Chondrocyte (in vitro differentiated cells): ENCODE measurements around the gene GPSM1. TPM values are rescaled to one million over a fixed set of nuclear protein-coding genes. Genes with fewer than 3 reads are reported as not detected.

Experiments used
- DNase-seq: peaks from one replicate; pipeline ENCODE4 v3.0.0; 2021; ENCODE audit warnings: mixed read lengths, low spot score
- H3K27ac Mint-ChIP-seq: one replicate; pipeline ENCODE4 v1.8.0; 2021; ENCODE audit warnings: mild to moderate bottlenecking, moderate library complexity, mixed read lengths; ENCODE audit not compliant: unreplicated experiment
- H3K27me3 Mint-ChIP-seq: 2 replicates; pipeline ENCODE4 v1.8.0; 2021; ENCODE audit warnings: low read depth, mixed read lengths
- H3K36me3 Mint-ChIP-seq: 2 replicates; pipeline ENCODE4 v1.8.0; 2021; ENCODE audit warnings: low read depth, mixed read lengths
- H3K4me1 Mint-ChIP-seq: 2 replicates; pipeline ENCODE4 v1.8.0; 2021; ENCODE audit warnings: low read depth, mild to moderate bottlenecking, mixed read lengths
- H3K4me3 Mint-ChIP-seq: one replicate; pipeline ENCODE4 v1.8.0; 2021; ENCODE audit warnings: mild to moderate bottlenecking, moderate library complexity, mixed read lengths; ENCODE audit not compliant: unreplicated experiment
- H3K9me3 Mint-ChIP-seq: 2 replicates; pipeline ENCODE4 v1.8.0; 2021; ENCODE audit warnings: low read depth, mixed read lengths
- total RNA-seq: library from RNA; stranded (reverse); gene quantifications from 3 replicates; pipeline ENCODE4 v1.2.1, GENCODE V29; 2021
- TF ChIP-seq, protein P1 (sequence below): fragments of 200-600 bp; sonication (generic); IDR thresholded peaks from 2 replicates; pipeline ENCODE4 v1.5.0; 2021; ENCODE audit warnings: antibody characterized with exemption, mild to moderate bottlenecking, moderate library complexity

The GPSM1 gene
- total RNA-seq, 1 donor from 2014 or later = 40.0 TPM

DNA sequence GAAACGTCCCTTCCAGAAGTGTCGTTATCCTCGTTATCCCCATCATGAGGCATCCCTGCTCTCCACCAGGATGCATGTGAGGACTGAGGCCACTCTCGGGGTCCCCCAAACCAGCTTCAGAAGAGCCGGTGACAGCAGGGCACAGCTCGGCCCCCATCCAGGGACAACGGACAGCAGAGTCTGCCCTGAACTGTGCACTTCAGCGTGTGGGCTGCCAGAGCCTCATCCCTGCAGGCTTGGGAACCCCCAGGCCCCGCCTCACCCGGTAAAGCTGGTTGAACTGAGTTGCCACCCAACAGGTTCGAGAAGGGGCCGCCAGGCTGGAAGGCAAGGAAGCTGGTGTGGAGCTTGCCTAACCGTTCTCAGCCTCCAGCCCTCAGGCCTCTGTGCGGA lies 46.8 kb downstream of the GPSM1 start:
- Mint-ChIP-seq H3K9me3 (no peaks in the 10 kb centered on the region), H3K4me3 (no peak overlapping the region), H3K27ac (no peak overlapping the region), H3K36me3 (no peaks in the 10 kb centered on the region), H3K4me1 (peaks cover 14% of the 10 kb centered on the region), H3K27me3 (no peaks in the 10 kb centered on the region)
- TF ChIP-seq, protein P1, sequence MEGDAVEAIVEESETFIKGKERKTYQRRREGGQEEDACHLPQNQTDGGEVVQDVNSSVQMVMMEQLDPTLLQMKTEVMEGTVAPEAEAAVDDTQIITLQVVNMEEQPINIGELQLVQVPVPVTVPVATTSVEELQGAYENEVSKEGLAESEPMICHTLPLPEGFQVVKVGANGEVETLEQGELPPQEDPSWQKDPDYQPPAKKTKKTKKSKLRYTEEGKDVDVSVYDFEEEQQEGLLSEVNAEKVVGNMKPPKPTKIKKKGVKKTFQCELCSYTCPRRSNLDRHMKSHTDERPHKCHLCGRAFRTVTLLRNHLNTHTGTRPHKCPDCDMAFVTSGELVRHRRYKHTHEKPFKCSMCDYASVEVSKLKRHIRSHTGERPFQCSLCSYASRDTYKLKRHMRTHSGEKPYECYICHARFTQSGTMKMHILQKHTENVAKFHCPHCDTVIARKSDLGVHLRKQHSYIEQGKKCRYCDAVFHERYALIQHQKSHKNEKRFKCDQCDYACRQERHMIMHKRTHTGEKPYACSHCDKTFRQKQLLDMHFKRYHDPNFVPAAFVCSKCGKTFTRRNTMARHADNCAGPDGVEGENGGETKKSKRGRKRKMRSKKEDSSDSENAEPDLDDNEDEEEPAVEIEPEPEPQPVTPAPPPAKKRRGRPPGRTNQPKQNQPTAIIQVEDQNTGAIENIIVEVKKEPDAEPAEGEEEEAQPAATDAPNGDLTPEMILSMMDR = no peak
- no peak for DNase-seq

DNA sequence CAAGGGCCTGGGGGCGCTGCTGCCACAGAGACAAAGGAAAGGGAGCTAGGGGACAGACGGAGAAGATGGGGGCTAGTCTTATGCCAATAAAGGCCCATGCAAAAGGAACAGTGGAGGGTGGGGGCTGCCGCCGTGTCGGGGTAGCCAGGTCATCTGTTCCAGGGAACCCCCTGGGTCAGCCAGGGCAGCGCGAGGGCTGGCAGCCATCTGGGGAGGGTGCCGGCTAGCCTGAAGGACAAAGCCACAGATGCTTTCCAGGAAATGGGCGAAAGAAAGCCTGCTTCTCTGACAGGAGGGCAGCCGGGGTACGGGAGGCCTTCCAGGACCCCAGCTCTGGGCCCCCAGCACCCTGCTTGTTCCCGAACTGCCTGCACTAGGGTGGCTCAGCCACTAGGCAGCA lies 47.8 kb downstream of the GPSM1 start:
- TF ChIP-seq, protein P1 = no peak
- Mint-ChIP-seq H3K4me3 (no peak overlapping the region), H3K36me3 (no peaks in the 10 kb centered on the region), H3K27ac (no peak overlapping the region), H3K9me3 (no peaks in the 10 kb centered on the region), H3K27me3 (no peaks in the 10 kb centered on the region), H3K4me1 (peaks cover 14% of the 10 kb centered on the region)
- DNase-seq = no peak

DNA sequence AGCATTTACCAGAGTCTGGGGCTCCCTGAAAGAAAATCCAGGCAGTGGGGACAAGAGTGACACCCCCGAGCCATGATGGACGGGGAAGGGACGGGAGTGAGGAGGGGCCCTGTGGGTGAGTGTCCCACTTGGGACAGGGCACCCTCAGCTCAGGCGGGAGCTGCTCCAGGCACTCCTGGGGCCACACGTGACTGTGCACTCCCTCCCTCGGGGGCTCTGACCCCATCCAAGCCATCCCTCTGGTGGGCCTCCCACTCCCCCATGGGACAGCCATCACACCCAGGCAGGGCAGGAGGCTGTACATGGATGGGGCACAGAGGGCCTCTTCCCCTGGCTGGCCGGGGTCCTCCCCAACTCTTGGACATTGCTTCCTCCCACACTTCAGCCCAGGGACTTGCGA lies 49.1 kb downstream of the GPSM1 start:
- Mint-ChIP-seq H3K36me3 (no peaks in the 10 kb centered on the region), H3K27me3 (no peaks in the 10 kb centered on the region)

DNA sequence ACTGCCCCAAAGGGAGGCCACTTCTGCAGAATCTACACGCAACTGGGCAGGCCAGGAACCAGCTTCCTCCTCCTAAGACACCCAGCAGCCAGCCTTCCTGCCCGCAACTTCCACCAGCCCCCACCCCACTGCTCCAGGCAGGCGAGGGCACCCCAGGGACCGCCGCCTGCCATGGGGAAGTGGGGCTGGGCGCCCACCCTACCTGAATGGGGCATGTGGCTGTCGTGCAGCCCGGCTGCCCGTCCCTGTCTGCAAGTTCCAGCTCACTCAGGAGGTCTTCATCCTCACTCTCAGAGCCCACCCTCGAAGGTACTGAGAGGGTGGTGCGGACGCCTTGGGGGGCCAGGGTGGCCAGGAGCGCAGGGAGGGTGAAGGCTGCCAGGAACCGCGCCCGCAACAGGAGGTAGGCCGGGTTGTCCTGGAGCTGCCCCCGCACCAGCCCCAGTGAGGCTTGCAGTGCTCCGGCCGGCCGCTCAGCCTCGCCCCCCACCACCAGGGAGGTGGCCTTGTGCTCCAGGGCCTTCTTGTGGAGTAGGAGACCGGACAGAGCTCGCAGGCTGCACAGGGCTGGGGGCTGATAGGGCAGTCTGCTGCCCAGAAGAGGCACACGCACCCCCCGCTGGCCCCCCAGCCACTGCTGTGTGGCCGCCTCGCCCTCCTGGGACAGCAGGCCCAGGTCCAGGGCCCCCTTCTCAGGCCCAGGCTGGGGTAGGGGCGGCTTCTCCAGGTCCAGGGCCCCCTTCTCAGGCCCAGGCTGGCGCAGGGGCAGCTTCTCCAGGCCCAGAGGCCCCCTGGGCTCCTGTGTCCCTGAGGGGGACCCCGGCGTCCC lies 50.2 kb downstream of the GPSM1 start:
- Mint-ChIP-seq H3K4me3 (no peak overlapping the region), H3K36me3 (peaks cover 1% of the 10 kb centered on the region), H3K27ac (no peak overlapping the region), H3K27me3 (no peaks in the 10 kb centered on the region), H3K4me1 (peaks cover 9% of the 10 kb centered on the region), H3K9me3 (no peaks in the 10 kb centered on the region)
- DNase-seq = no peak
- TF ChIP-seq, protein P1 = no peak

More for the DNA sequence above, 49.1 kb downstream of the GPSM1 start:
- Mint-ChIP-seq H3K4me3 (no peak overlapping the region), H3K27ac (no peak overlapping the region), H3K9me3 (no peaks in the 10 kb centered on the region), H3K4me1 (peaks cover 14% of the 10 kb centered on the region)
- TF ChIP-seq, protein P1 = no peak
- DNase-seq = no peak

DNA sequence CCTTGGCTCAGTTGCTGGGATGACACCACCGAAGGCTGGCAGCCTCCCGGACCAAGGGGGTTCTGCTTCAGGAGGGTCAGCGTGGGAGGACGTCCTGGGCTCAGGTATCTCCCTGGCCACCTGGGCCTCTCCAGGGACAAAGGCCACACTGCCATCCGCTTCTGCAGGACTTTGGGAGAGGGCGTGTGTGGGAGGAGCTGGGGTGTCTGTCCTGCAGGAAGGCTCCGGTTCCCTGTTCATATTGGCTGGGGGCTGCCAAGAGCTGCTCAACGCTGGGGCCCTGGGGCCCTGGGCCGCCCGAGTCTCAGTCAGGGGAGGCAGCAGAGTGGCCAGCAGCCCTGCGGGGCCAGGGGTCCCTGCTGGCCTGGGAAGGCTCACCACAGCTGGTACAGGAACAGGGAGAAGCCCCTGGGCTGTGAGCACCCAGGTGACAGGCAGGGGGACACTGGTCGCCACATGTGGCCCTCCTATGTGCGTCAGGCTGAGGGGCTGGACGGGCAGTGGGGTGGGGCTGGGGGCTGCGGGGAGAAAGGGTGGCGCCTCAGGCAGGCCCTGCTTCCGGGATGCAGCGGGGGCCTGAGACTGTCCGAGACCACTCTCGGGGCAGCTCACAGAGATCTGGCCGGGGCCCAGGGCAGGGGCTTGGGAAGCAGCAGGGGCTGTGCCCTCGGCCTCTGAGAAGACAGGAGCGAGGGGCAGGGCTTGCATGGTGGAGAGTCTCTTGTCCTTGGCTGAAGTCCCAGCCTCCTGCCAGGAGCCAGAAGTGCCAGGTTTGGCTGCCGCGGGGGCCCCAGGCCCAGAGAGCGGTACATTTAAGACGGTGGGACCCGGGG lies 51.0 kb downstream of the GPSM1 start:
- H3K9me3 Mint-ChIP-seq = no peaks in the 10 kb centered on the region
- H3K36me3 Mint-ChIP-seq = peaks cover 2% of the 10 kb centered on the region
- no peak overlapping the region for H3K27ac Mint-ChIP-seq
- H3K4me1 Mint-ChIP-seq = peaks cover under 1% of the 10 kb centered on the region
- H3K27me3 Mint-ChIP-seq = no peaks in the 10 kb centered on the region
- DNase-seq = no peak
- no peak overlapping the region for H3K4me3 Mint-ChIP-seq
- TF ChIP-seq, protein P1 = no peak
